PC-3 (cell line): ENCODE measurements around the gene DAPK1. TPM values are rescaled to one million over a fixed set of nuclear protein-coding genes. Genes with fewer than 3 reads are reported as not detected.

Experiments used
- ATAC-seq: fragments of 200-7000 bp; cut with Tn5 transposase; 2 replicates; pipeline ENCODE4 v1.9.1; 2020; ENCODE audit warnings: mild to moderate bottlenecking, moderate library complexity
- BruUV-seq: library from RNA; stranded (reverse); fragments of 400-500 nt; replicated peaks from 2 replicates; lab custom pipeline; 2021; lab: Mats Ljungman, UMichigan
- CTCF ChIA-PET: fragments of 300-600 bp; sonication (Branson Sonifier 250); formaldehyde crosslinking; loops from one replicate; lab custom pipeline; 2022; ENCODE audit warnings: antibody characterized with exemption; lab: Charles Lee
- POLR2A ChIA-PET: fragments of 300-600 bp; sonication (Branson Sonifier 250); formaldehyde crosslinking; loops from one replicate; lab custom pipeline; 2022; ENCODE audit warnings: antibody characterized with exemption; ENCODE audit not compliant: unreplicated experiment; lab: Charles Lee
- DNase-seq: peaks from one replicate; pipeline ENCODE4 v3.0.0-alpha.2; 2015
- H2AFZ ChIP-seq: fragments of 300-600 bp; sonication (generic); 2 replicates; pipeline ENCODE4 v1.6.0; 2016; ENCODE audit warnings: antibody characterized with exemption, low read length
- H3F3A ChIP-seq: fragments of 300-600 bp; sonication (generic); one replicate; pipeline ENCODE4 v1.6.0; 2017; ENCODE audit warnings: antibody characterized with exemption, low read length, control low read depth, mild to moderate bottlenecking; ENCODE audit not compliant: unreplicated experiment
- H3K27ac ChIP-seq: fragments of 300-600 bp; sonication (generic); 2 replicates; pipeline ENCODE4 v1.5.1; 2016; ENCODE audit warnings: mild to moderate bottlenecking, low read length
- H3K27me3 ChIP-seq: fragments of 300-600 bp; sonication (generic); 2 replicates; pipeline ENCODE4 v1.6.1; 2016; ENCODE audit warnings: low read length, mixed read lengths
- H3K36me3 ChIP-seq: fragments of 300-600 bp; sonication (generic); 2 replicates; pipeline ENCODE4 v1.6.1; 2016; ENCODE audit warnings: low read depth, mixed run types, low read length, mixed read lengths
- H3K4me1 ChIP-seq: fragments of 300-600 bp; sonication (generic); 2 replicates; pipeline ENCODE4 v1.5.1; 2016; ENCODE audit warnings: low read length; ENCODE audit not compliant: insufficient read depth
- H3K4me2 ChIP-seq: fragments of 300-600 bp; sonication (generic); 2 replicates; pipeline ENCODE4 v1.6.0; 2016; ENCODE audit warnings: low read length
- H3K4me3 ChIP-seq: fragments of 300-600 bp; sonication (generic); 2 replicates; pipeline ENCODE4 v1.5.1; 2016; ENCODE audit warnings: mild to moderate bottlenecking, low read length, mixed read lengths
- H3K79me2 ChIP-seq: fragments of 300-600 bp; sonication (generic); 2 replicates; pipeline ENCODE4 v1.6.1; 2017; ENCODE audit warnings: low read length, mixed read lengths
- H3K9ac ChIP-seq: fragments of 300-600 bp; sonication (generic); 2 replicates; pipeline ENCODE4 v1.6.0; 2016; ENCODE audit warnings: mild to moderate bottlenecking, low read length
- H3K9me2 ChIP-seq: fragments of 300-600 bp; sonication (generic); replicated peaks from 2 replicates; pipeline ENCODE4 v1.6.1; 2016; ENCODE audit warnings: mixed run types, low read length, mixed read lengths
- H3K9me3 ChIP-seq: fragments of 300-600 bp; sonication (generic); 2 replicates; pipeline ENCODE4 v1.6.1; 2016; ENCODE audit warnings: low read length, mixed read lengths
- H4K20me1 ChIP-seq: fragments of 300-600 bp; sonication (generic); 2 replicates; pipeline ENCODE4 v1.6.1; 2016; ENCODE audit warnings: low read length, mixed read lengths
- CTCF ChIP-seq: fragments of 300-600 bp; sonication (generic); conservative IDR thresholded peaks from 2 replicates; pipeline ENCODE4 v1.5.1; 2017; ENCODE audit warnings: antibody characterized with exemption, low read depth, mild to moderate bottlenecking, low read length
- EZH2 ChIP-seq: fragments of 300-600 bp; sonication (generic); IDR thresholded peaks from one replicate; pipeline ENCODE4 v1.6.1; 2017; ENCODE audit warnings: antibody characterized with exemption, mild to moderate bottlenecking, low read length; ENCODE audit not compliant: unreplicated experiment
- EZH2phosphoT487 ChIP-seq: fragments of 300-600 bp; sonication (generic); IDR thresholded peaks from 2 replicates; pipeline ENCODE4 v1.6.1; 2018; ENCODE audit warnings: mild to moderate bottlenecking, antibody characterized with exemption, low read length, borderline replicate concordance
- intact Hi-C: fragments of 100-400 bp; cut with micrococcal nuclease; formaldehyde crosslinking; loops from 2 replicates; pipeline ENCODE4 v1.9.0; 2023
- total RNA-seq: library from RNA; depleted of rRNA; stranded (reverse); fragments of >200 nt; gene quantifications from 2 replicates; pipeline ENCODE4 v1.2.3, GENCODE V29; 2014

The DAPK1 gene
- total RNA-seq, 1 experiment from 2014 or later, result not detected

GRCh38 chr9:87641067-87641466, 143.4 kb downstream of the DAPK1 start:
- DNase-seq (no peak), ATAC-seq (no peak)
- H3F3A ChIP-seq, result no peaks in the 10 kb centered on the region
- H3K9ac ChIP-seq, result no peak overlapping the region
- no peaks in the 10 kb centered on the region for H4K20me1 ChIP-seq
- no TSS peak for BruUV-seq
- TF ChIP-seq EZH2, result no peak
- no peak for TF ChIP-seq EZH2phosphoT487
- TF ChIP-seq CTCF, result no peak
- H3K4me1 ChIP-seq, result no peaks in the 10 kb centered on the region
- no peak overlapping the region for H3K4me2 ChIP-seq
- no peaks in the 10 kb centered on the region for H3K36me3 ChIP-seq
- ChIA-PET POLR2A (no interaction called here), CTCF (no interaction called here)
- no peaks in the 10 kb centered on the region for H3K9me2 ChIP-seq
- no peak overlapping the region for H2AFZ ChIP-seq
- intact Hi-C loops, result no loop called here
- H3K4me3 ChIP-seq, result no peak overlapping the region
- H3K79me2 ChIP-seq, result no peaks in the 10 kb centered on the region
- no peak overlapping the region for H3K27ac ChIP-seq
- peaks cover 61% of the 10 kb centered on the region for H3K27me3 ChIP-seq
- no peaks in the 10 kb centered on the region for H3K9me3 ChIP-seq

GRCh38 chr9:87642330-87643106, 144.9 kb downstream of the DAPK1 start:
- H3K9me2 ChIP-seq, result no peaks in the 10 kb centered on the region
- H3K36me3 ChIP-seq, result no peaks in the 10 kb centered on the region
- no peak overlapping the region for H3K9ac ChIP-seq
- no peaks in the 10 kb centered on the region for H3F3A ChIP-seq
- ChIA-PET POLR2A (no interaction called here), CTCF (no interaction called here)
- no peaks in the 10 kb centered on the region for H3K9me3 ChIP-seq
- no peak overlapping the region for H2AFZ ChIP-seq
- no peak for ATAC-seq
- intact Hi-C loops, result no loop called here
- no peaks in the 10 kb centered on the region for H3K4me1 ChIP-seq
- no peak for DNase-seq
- peaks cover 68% of the 10 kb centered on the region for H3K27me3 ChIP-seq
- no peak overlapping the region for H3K27ac ChIP-seq
- no TSS peak for BruUV-seq
- no peaks in the 10 kb centered on the region for H3K79me2 ChIP-seq
- no peak overlapping the region for H3K4me2 ChIP-seq
- H3K4me3 ChIP-seq, result no peak overlapping the region
- TF ChIP-seq EZH2, result no peak
- TF ChIP-seq EZH2phosphoT487, result no peak
- no peak for TF ChIP-seq CTCF
- no peaks in the 10 kb centered on the region for H4K20me1 ChIP-seq

- H3K27ac ChIP-seq, result no peak overlapping the region
- H3K27me3 ChIP-seq, result peaks cover 68% of the 10 kb centered on the region
- H2AFZ ChIP-seq, result no peak overlapping the region
- no peaks in the 10 kb centered on the region for H3K4me1 ChIP-seq
- H4K20me1 ChIP-seq, result no peaks in the 10 kb centered on the region
- no TSS peak for BruUV-seq
- H3K4me3 ChIP-seq, result no peak overlapping the region
- no peaks in the 10 kb centered on the region for H3K79me2 ChIP-seq
- no peak for DNase-seq
- no peak overlapping the region for H3K4me2 ChIP-seq
- H3F3A ChIP-seq, result no peaks in the 10 kb centered on the region
- no peak overlapping the region for H3K9ac ChIP-seq
- H3K9me2 ChIP-seq, result no peaks in the 10 kb centered on the region
- intact Hi-C loops, result no loop called here
- no peak for ATAC-seq
- TF ChIP-seq CTCF (no peak), EZH2 (no peak), EZH2phosphoT487 (no peak)
- no peaks in the 10 kb centered on the region for H3K36me3 ChIP-seq
- ChIA-PET POLR2A (no interaction called here), CTCF (no interaction called here)
- no peaks in the 10 kb centered on the region for H3K9me3 ChIP-seq
Measured at GRCh38 chr9:87643107-87643650, 145.5 kb downstream of the DAPK1 start.
